Osteocyte (in vitro differentiated cells): Measurements from ENCODE around the gene USP8. TPM values are rescaled to one million over a fixed set of nuclear protein-coding genes. Genes with fewer than 3 reads are reported as not detected.
"Not testable (repeated sequence)": the region's sequence is repeated elsewhere in the genome, so short reads cannot be mapped to it uniquely, and the experiment has no call there.

Experiments
- DNase-seq: peaks from one replicate; pipeline ENCODE4 v3.0.0; 2021; ENCODE audit warnings: mixed read lengths; ENCODE audit not compliant: unreplicated experiment; ENCODE audit errors: extremely low spot score
- H3K27ac Mint-ChIP-seq: one replicate; pipeline ENCODE4 v1.8.0; 2021; ENCODE audit warnings: mild to moderate bottlenecking, mixed read lengths; ENCODE audit not compliant: unreplicated experiment
- H3K27me3 Mint-ChIP-seq: one replicate; pipeline ENCODE4 v1.8.0; 2021; ENCODE audit warnings: mixed read lengths; ENCODE audit not compliant: unreplicated experiment
- H3K36me3 Mint-ChIP-seq: one replicate; pipeline ENCODE4 v1.8.0; 2021; ENCODE audit warnings: mixed read lengths; ENCODE audit not compliant: unreplicated experiment
- H3K4me1 Mint-ChIP-seq: one replicate; pipeline ENCODE4 v1.8.0; 2021; ENCODE audit warnings: mixed read lengths; ENCODE audit not compliant: unreplicated experiment
- H3K4me3 Mint-ChIP-seq: one replicate; pipeline ENCODE4 v1.8.0; 2021; ENCODE audit warnings: mild to moderate bottlenecking, moderate library complexity, mixed read lengths; ENCODE audit not compliant: unreplicated experiment
- H3K9me3 Mint-ChIP-seq: one replicate; pipeline ENCODE4 v1.8.0; 2021; ENCODE audit warnings: mixed read lengths; ENCODE audit not compliant: unreplicated experiment
- CTCF ChIP-seq: fragments of 200-600 bp; sonication (generic); IDR thresholded peaks from 2 replicates; pipeline ENCODE4 v1.5.0; 2021; ENCODE audit warnings: antibody characterized with exemption, mild to moderate bottlenecking, moderate library complexity
- long read RNA-seq: library from polyadenylated mRNA; unstranded; transcript quantifications from one replicate; pipeline ENCODE4 v2.0.0, GENCODE V29; 2021
- total RNA-seq: library from RNA; stranded (reverse); gene quantifications from 2 replicates; pipeline ENCODE4 v1.2.1, GENCODE V29; 2021

USP8 gene
- 55.3 and 60.3 TPM in 2 replicates for total RNA-seq
- long read RNA-seq, full-length matches to known transcripts = 14 of 192 reads
- long read RNA-seq, partial matches to known transcripts = 129 of 192 reads
- long read RNA-seq, other reads (novel, unspliced or antisense) = 49 of 192 reads

GRCh38 chr15:50424066-50424890, at the start of gene USP8:
Gene USP8, plus strand, starts transcription at chr15:50424405. Its CDS starts 14,669 bp downstream, at chr15:50439074.
- Mint-ChIP-seq H3K27ac (peak within 1 kb of the TSS; percentile 98), H3K9me3 (no peaks in the 10 kb centered on the region), H3K36me3 (no peaks in the 10 kb centered on the region), H3K4me3 (peak within 1 kb of the TSS; percentile 97), H3K27me3 (no peaks in the 10 kb centered on the region), H3K4me1 (peaks cover 13% of the 10 kb centered on the region)
- no peak for TF ChIP-seq CTCF
- peak; percentile 97 for DNase-seq

GRCh38 chr15:50377867-50378751, 46.1 kb upstream of the USP8 start:
- DNase-seq = no peak
- no peaks in the 10 kb centered on the region for H3K36me3 Mint-ChIP-seq
- H3K27ac Mint-ChIP-seq = no peak overlapping the region
- H3K9me3 Mint-ChIP-seq = no peaks in the 10 kb centered on the region
- H3K27me3 Mint-ChIP-seq = no peaks in the 10 kb centered on the region
- no peak for TF ChIP-seq CTCF
- H3K4me1 Mint-ChIP-seq = no peaks in the 10 kb centered on the region
- no peak overlapping the region for H3K4me3 Mint-ChIP-seq

- Mint-ChIP-seq H3K27me3 (no peaks in the 10 kb centered on the region), H3K4me1 (no peaks in the 10 kb centered on the region), H3K36me3 (no peaks in the 10 kb centered on the region), H3K9me3 (no peaks in the 10 kb centered on the region), H3K27ac (no peak overlapping the region), H3K4me3 (no peak overlapping the region)
- no peak for TF ChIP-seq CTCF
- DNase-seq = no peak
Observed at GRCh38 chr15:50378776-50379175, 45.4 kb upstream of the USP8 start.

GRCh38 chr15:50379413-50379812, 44.8 kb upstream of the USP8 start:
- not testable (repeated sequence) for H3K27ac Mint-ChIP-seq, H3K27me3 Mint-ChIP-seq, H3K4me1 Mint-ChIP-seq, H3K36me3 Mint-ChIP-seq, DNase-seq, H3K4me3 Mint-ChIP-seq, H3K9me3 Mint-ChIP-seq

- Mint-ChIP-seq H3K4me3 (no peak overlapping the region), H3K4me1 (no peaks in the 10 kb centered on the region), H3K27me3 (no peaks in the 10 kb centered on the region), H3K27ac (no peak overlapping the region), H3K36me3 (no peaks in the 10 kb centered on the region), H3K9me3 (no peaks in the 10 kb centered on the region)
- no peak for DNase-seq
- TF ChIP-seq CTCF = no peak
Observed at GRCh38 chr15:50380089-50380488, 44.1 kb upstream of the USP8 start.
